Peyer's patch (tissue), 4 donors: ENCODE measurements around the gene UNC5CL.

Source experiments
- POLR2A ChIP-seq, 2 donors: fragments of 450-650 bp; IDR thresholded peaks; one replicate each; pipeline ENCODE4 v1.5.1; 2017; ENCODE audit warnings: antibody characterized with exemption in 2 of 2, mild to moderate bottlenecking in 2 of 2, moderate library complexity in 2 of 2
- TF ChIP-seq, protein P1 (sequence below), 6 experiments: fragments of 450-650 bp in 4 of 6; fragments of 200-600 bp in 2 of 6; sonication (generic) in 1 of 6; IDR thresholded peaks; one replicate each; pipeline ENCODE4 v1.5.1; 2017 to 2019; ENCODE audit warnings: antibody characterized with exemption in 6 of 6, mild to moderate bottlenecking in 3 of 6, moderate library complexity in 1 of 6

DNA sequence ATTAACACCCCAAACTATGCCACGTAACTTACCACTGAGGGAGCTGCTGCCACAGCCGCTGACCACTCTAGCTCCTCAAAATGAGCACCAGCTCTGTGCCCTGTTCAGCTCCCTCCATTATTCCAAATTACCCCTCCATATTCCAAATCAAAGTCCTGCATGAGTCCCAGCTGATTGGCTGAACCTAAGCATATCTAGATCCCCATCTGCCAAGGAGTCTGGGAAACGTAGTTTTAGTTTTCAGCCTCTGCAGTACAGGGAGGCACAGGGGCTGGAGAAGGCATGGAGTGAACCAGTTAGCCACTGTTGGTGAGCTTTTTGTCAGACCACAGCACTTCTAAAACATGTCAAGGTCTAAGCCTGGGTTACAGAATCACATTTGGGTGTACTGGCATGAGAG lies 15.9 kb downstream of the UNC5CL start:
- TF ChIP-seq, protein P1, sequence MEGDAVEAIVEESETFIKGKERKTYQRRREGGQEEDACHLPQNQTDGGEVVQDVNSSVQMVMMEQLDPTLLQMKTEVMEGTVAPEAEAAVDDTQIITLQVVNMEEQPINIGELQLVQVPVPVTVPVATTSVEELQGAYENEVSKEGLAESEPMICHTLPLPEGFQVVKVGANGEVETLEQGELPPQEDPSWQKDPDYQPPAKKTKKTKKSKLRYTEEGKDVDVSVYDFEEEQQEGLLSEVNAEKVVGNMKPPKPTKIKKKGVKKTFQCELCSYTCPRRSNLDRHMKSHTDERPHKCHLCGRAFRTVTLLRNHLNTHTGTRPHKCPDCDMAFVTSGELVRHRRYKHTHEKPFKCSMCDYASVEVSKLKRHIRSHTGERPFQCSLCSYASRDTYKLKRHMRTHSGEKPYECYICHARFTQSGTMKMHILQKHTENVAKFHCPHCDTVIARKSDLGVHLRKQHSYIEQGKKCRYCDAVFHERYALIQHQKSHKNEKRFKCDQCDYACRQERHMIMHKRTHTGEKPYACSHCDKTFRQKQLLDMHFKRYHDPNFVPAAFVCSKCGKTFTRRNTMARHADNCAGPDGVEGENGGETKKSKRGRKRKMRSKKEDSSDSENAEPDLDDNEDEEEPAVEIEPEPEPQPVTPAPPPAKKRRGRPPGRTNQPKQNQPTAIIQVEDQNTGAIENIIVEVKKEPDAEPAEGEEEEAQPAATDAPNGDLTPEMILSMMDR (IDR thresholded peaks at IDR 0.05) = no peak
- TF ChIP-seq POLR2A (IDR thresholded peaks at IDR 0.05) = no peak
